HG03045 (cell line): ENCODE data around the gene GPR108.
"Not testable (repeated sequence)": the region's sequence is repeated elsewhere in the genome, so short reads cannot be mapped to it uniquely, and the experiment has no call there.

Experiments
- ATAC-seq: cut with Tn5 transposase; IDR thresholded peaks from one replicate; pipeline ENCODE4 v1.9.1; 2021; ENCODE audit warnings: mild to moderate bottlenecking, moderate library complexity; ENCODE audit not compliant: unreplicated experiment

The GPR108 gene

GRCh38 chr19:6737284-6737872, at the start of gene GPR108:
Gene GPR108 (minus strand): TSS chr19:6737580. CDS start chr19:6737576, 4 bp downstream.
- peak; percentile 68 for ATAC-seq

- no peak for ATAC-seq
Observed at GRCh38 chr19:6779206-6779605, 41.8 kb upstream of the GPR108 start.

GRCh38 chr19:6778386-6778785, 41.0 kb upstream of the GPR108 start:
- no peak for ATAC-seq

- ATAC-seq, result no peak
Observed at GRCh38 chr19:6777434-6777833, 40.1 kb upstream of the GPR108 start.

- no peak for ATAC-seq
Observed at GRCh38 chr19:6776999-6777398, 39.6 kb upstream of the GPR108 start.

- not testable (repeated sequence) for ATAC-seq
Observed at GRCh38 chr19:6776045-6776444, 38.7 kb upstream of the GPR108 start.

GRCh38 chr19:6774821-6775707, 37.7 kb upstream of the GPR108 start:
- no peak for ATAC-seq

GRCh38 chr19:6773323-6773931, 36.0 kb upstream of the GPR108 start:
- ATAC-seq, result no peak

GRCh38 chr19:6772866-6773322, 35.5 kb upstream of the GPR108 start:
- no peak for ATAC-seq

GRCh38 chr19:6772028-6772865, 34.9 kb upstream of the GPR108 start, which contains the start of gene VAV1:
Gene VAV1 (plus strand): TSS chr19:6772708. CDS start chr19:6772808, 100 bp downstream.
- ATAC-seq, result no peak

GRCh38 chr19:6771648-6772027, 34.3 kb upstream of the GPR108 start:
- not testable (repeated sequence) for ATAC-seq

- ATAC-seq, result no peak
Observed at GRCh38 chr19:6769006-6769619, 31.7 kb upstream of the GPR108 start.

- ATAC-seq, result no peak
Observed at GRCh38 chr19:6768236-6768785, 30.9 kb upstream of the GPR108 start.

GRCh38 chr19:6767357-6768235, 30.2 kb upstream of the GPR108 start, which contains the start of gene SH2D3A:
Gene SH2D3A (minus strand): TSS chr19:6767435. CDS start chr19:6763748, 3,687 bp downstream.
- peak; percentile 73 for ATAC-seq

- ATAC-seq, result peak; percentile 21
Observed at GRCh38 chr19:6767081-6767356, 29.6 kb upstream of the GPR108 start.

GRCh38 chr19:6766357-6767080, 29.1 kb upstream of the GPR108 start:
- ATAC-seq, result no peak

GRCh38 chr19:6765738-6766356, 28.5 kb upstream of the GPR108 start:
- ATAC-seq, result no peak

GRCh38 chr19:6762253-6762797, 24.9 kb upstream of the GPR108 start:
- ATAC-seq, result not testable (repeated sequence)
